GM12891 (cell line): ENCODE measurements around the gene ARF1. TPM values are rescaled to one million over a fixed set of nuclear protein-coding genes. Genes with fewer than 3 reads are reported as not detected.

Experiments used
- DNase-seq: peaks from one replicate; pipeline ENCODE4 v3.0.0; 2011; ENCODE audit warnings: low spot score; ENCODE audit not compliant: insufficient read length
- FAIRE-seq: peaks from 2 replicates; lab custom pipeline; 2011; peaks lifted over from hg19 to GRCh38; lab: Jason Lieb, UNC
- PAX5 ChIP-seq: IDR thresholded peaks from 2 replicates; pipeline ENCODE4 v1.6.1; 2011; ENCODE audit warnings: low read length, moderate library complexity, mild to moderate bottlenecking; ENCODE audit not compliant: insufficient read depth, severe bottlenecking
- POLR2A ChIP-seq: IDR thresholded peaks from 2 replicates; pipeline ENCODE4 v1.6.1; 2011; ENCODE audit warnings: low read depth, low read length, control low read depth
- POLR2AphosphoS5 ChIP-seq: IDR thresholded peaks from 2 replicates; pipeline ENCODE4 v1.6.1; 2011; ENCODE audit warnings: low read depth, low read length, control low read depth
- POU2F2 ChIP-seq: IDR thresholded peaks from 2 replicates; pipeline ENCODE4 v1.6.1; 2011; ENCODE audit warnings: low read depth, mild to moderate bottlenecking, control low read depth, low read length, moderate library complexity
- SPI1 ChIP-seq: IDR thresholded peaks from 2 replicates; pipeline ENCODE4 v1.6.1; 2011; ENCODE audit warnings: low read depth, low read length, control low read depth
- TAF1 ChIP-seq: IDR thresholded peaks from 2 replicates; pipeline ENCODE4 v1.6.1; 2011; ENCODE audit warnings: low read depth, low read length, control low read depth
- polyA plus RNA-seq: library from polyadenylated mRNA; unstranded; fragments of >200 nt; gene quantifications from one replicate; pipeline ENCODE4 v1.2.1, GENCODE V29; 2012; ENCODE audit warnings: low read depth, missing spikeins, inconsistent platforms; ENCODE audit not compliant: missing spikeins

Gene ARF1
- polyA plus RNA-seq, result 202 TPM

- DNase-seq (peak; percentile 100), FAIRE-seq (peak; percentile 96)
- peak; percentile 83 for TF ChIP-seq POLR2AphosphoS5
- TF ChIP-seq TAF1, result peak; percentile 62
- no peak for TF ChIP-seq SPI1
- TF ChIP-seq PAX5, result no peak
- TF ChIP-seq POLR2A, result peak; percentile 77
- TF ChIP-seq POU2F2, result no peak
These were observed at the start of gene ARF1 for GRCh38 chr1:228082214-228082917. Gene ARF1 (plus strand): TSS chr1:228082708. CDS start chr1:228097115, 14,407 bp downstream.

- FAIRE-seq (no peak), DNase-seq (no peak)
- no peak for TF ChIP-seq POU2F2
- TF ChIP-seq PAX5, result no peak
- no peak for TF ChIP-seq SPI1
- no peak for TF ChIP-seq TAF1
- TF ChIP-seq POLR2A, result no peak
These were observed 49.1 kb upstream of the ARF1 start for GRCh38 chr1:228033376-228033775.

DNA sequence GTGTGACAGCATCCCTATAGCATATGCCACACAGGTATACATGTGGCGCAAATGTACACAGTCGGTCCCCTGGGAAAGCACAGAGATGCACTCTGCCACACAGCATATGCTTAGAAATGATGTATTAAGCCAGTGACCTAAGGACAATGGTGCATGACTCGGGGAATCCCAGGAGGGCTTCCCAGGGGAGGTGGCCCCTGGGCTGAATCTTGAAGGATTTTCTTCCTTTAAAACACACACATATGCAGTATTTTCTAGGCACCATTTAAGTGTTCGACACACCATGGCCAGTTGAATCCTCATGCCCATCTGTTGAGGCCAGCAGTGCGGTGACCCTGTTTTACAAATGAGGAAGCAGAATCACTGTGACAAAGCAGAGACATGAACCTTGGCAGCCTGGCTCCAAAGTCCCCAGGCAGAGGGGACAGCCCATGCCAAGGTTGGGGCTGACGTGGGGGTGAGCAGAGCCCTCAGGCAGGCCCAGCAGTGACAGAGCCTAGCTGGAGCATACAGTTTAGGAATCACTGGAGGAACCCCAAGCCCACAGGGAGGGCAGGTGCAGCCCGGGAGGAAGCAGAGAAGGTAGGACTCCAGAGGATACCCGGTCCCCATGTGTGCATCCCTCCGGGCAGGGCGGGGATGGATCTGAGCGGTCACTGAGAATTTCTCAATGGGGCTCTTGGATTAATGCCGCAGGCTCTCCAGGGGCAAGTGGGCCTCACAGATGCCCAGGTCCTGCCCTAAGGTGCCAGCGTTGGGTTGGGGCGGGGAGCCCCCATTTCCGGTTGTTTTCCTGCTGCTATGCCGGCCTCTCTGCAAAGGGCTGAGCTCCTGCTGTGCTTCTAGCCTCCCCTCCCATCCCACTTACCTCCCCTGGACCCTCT lies 47.3 kb upstream of the ARF1 start:
- DNase-seq (no peak), FAIRE-seq (no peak)
- TF ChIP-seq SPI1 (no peak), POLR2AphosphoS5 (no peak), PAX5 (no peak), TAF1 (no peak), POLR2A (no peak), POU2F2 (no peak)

DNA sequence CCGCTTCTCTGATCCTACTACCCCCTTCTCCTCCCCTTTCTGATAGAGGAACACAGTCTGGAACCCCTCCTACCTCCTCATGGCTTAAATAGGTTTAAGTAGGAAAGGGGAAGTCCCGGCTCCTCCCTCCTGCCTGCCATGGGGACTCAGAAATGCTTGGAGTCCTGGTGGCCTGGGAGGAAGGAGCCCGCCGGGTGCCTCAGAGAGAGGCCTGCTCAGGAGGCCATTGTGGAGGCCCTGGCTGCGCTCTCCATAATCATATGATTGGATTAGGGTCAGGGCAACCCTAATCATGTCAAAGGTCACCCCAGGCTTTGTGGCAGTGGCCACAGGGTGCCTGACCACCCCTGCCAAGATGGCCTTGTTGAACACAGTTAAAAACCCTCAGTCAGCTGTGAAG lies 46.7 kb upstream of the ARF1 start:
- no peak for FAIRE-seq
- no peak for DNase-seq

DNA sequence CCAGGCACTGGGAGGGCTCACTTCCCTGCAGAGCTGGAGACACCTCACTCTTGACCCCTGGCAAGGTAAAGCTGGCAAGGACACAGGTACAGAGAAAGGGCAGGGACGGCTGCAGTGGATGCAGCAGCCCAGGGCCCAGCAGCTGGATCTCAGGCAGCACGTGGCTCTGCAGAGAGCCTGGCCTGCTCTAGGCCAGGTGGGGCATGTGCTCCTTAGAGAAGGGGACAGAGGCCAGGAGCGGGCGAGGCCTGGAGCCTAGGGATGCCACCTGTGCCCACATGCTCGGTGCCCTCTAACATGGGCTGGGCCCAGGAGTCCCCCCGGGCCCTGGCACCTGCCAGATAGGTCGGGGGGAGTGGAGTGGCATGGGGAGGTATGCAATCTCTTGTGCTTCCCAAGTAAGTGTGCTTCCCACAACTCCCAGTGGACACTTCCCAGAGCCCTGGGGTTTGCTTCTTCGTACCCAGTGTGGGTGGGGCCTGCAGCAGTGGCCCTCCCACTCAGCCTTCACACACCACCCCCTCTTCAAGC lies 45.7 kb upstream of the ARF1 start:
- DNase-seq, result no peak
- no peak for FAIRE-seq
- TF ChIP-seq TAF1, result no peak
- no peak for TF ChIP-seq PAX5
- TF ChIP-seq POLR2AphosphoS5, result no peak
- no peak for TF ChIP-seq SPI1
- no peak for TF ChIP-seq POU2F2
- TF ChIP-seq POLR2A, result no peak

More for the DNA sequence above, 46.7 kb upstream of the ARF1 start:
- no peak for TF ChIP-seq PAX5
- no peak for TF ChIP-seq POLR2A

DNA sequence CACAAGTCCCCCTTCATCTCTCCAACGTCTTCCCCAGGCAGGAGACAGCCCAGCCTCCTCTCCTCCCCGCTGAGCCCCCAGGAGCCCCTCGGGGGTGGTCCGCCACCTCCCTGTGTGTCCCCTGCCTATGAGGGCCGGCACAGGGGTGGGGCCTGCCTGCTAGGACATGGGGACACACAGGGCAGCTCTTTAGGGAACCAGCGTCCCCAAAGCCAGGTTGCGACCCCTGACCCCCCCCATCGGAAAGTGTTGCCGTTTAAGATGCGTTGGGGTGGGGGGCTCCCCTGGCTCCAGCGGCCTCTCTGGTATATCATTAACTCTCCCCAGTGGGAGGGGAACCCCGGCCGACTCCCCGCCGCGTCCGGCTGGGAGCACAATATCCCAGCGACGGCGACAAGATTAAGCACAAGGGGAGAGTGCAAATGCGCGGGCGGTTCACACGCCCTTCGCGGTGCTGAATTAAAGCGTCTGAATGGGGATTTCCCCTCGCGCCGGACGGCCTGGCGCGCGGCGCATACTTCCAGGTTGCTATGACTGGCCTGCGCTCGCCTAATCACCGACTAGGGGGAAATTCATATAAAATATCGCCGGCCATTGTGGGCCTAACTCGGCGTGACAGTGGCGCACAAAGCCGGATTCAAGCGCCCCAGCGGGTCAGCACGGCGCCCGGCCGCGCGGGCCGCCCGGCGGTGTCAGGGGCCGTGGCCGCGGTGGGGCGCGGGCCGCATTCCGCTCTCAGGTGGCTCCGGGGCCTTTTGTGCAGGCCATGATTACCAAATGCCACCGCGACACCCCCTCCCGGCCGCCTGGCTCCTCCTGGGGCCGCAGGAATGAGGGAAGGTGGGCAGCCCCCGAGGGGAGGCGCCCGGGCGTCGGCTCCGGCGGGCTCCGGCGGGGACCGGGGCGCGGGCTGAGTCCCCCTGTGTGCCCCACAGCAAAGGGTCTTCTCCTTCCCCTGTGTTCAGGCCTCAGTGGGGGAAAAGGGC lies 44.8 kb upstream of the ARF1 start:
- TF ChIP-seq POU2F2 (no peak), SPI1 (no peak), POLR2A (no peak), POLR2AphosphoS5 (no peak), PAX5 (no peak), TAF1 (no peak)
- FAIRE-seq (peak; percentile 70), DNase-seq (peak; percentile 64)

GRCh38 chr1:228038387-228039005 lies 44.0 kb upstream of the ARF1 start:
- DNase-seq (no peak), FAIRE-seq (no peak)
- TF ChIP-seq SPI1, result no peak
- TF ChIP-seq POLR2AphosphoS5, result no peak
- TF ChIP-seq PAX5, result no peak
- no peak for TF ChIP-seq POLR2A
- no peak for TF ChIP-seq TAF1

DNA sequence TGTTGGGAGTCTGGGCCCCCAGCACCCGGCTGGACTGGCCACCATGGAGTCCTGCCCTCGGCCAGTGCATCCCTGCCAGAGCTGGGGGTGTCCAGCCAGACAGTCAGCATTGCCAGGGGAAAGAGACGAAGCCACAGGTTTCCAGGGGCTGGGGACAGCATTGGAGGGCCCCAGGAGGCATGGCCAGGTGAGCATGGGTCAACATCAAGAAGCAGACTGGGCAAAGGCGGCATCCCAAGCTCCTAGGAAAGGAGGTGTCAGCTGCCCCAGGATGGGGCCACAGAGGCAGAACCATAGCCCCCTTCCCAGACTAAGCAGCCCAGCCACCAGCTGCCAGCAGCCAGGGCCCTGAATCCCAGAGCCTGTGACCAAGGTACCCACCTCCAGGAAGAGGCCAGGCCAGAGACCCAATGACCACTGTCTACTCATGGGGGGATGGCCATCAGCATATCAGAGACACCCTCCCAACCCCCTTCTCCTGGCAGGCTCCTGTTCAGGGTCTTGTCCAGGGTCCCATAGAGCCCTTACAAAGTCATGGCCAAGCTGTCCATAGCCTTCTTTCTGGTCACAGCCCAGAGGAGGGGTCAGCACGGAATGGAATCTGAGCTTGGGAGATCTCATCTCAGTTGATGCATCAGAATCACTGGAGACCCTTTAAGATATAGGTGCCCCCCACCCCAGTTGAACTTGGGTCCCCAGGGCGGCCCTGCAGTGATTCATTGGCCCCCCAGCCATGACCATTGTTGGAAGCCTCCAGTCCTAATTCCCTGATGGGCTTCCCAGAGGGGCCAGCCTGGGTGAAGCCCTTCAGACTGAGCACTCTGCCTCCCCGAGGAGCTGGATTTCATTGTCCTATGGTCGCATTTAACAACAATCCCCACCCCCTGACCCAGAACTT lies 43.3 kb upstream of the ARF1 start:
- FAIRE-seq (no peak), DNase-seq (no peak)
- TF ChIP-seq PAX5 (no peak), POLR2AphosphoS5 (no peak), TAF1 (no peak), POU2F2 (no peak), SPI1 (no peak), POLR2A (no peak)
